Lower lobe of right lung (tissue), 2 donors: ENCODE measurements around the gene ADIPOR2. TPM values are rescaled to one million over a fixed set of nuclear protein-coding genes. Genes with fewer than 3 reads are reported as not detected.
"Not testable (repeated sequence)": the region's sequence is repeated elsewhere in the genome, so short reads cannot be mapped to it uniquely, and the experiment has no call there.

Experiments used
- ATAC-seq, 2 donors: fragments of 200-7000 bp; cut with Tn5 transposase; one replicate each; pipeline ENCODE4 v1.9.1; 2020 to 2022; ENCODE audit warnings: mild to moderate bottlenecking in 2 of 2, moderate library complexity in 2 of 2
- DNase-seq: peaks from one replicate; pipeline ENCODE4 v3.0.0-alpha.2; 2020
- H3K27ac ChIP-seq: fragments of 200-600 bp; one replicate; pipeline ENCODE4 v1.8.0; 2022
- H3K27me3 ChIP-seq: fragments of 200-600 bp; one replicate; pipeline ENCODE4 v1.8.0; 2022; ENCODE audit warnings: low read depth
- H3K36me3 ChIP-seq: fragments of 200-600 bp; one replicate; pipeline ENCODE4 v1.8.0; 2022; ENCODE audit warnings: mild to moderate bottlenecking
- H3K4me1 ChIP-seq: fragments of 200-600 bp; one replicate; pipeline ENCODE4 v1.8.0; 2022
- H3K4me3 ChIP-seq: fragments of 200-600 bp; one replicate; pipeline ENCODE4 v1.8.0; 2022; ENCODE audit warnings: mild to moderate bottlenecking
- H3K9me3 ChIP-seq: fragments of 200-600 bp; one replicate; pipeline ENCODE4 v1.8.0; 2022
- CTCF ChIP-seq: fragments of 200-600 bp; IDR thresholded peaks from one replicate; pipeline ENCODE4 v1.8.0; 2022; ENCODE audit warnings: antibody characterized with exemption, mild to moderate bottlenecking
- intact Hi-C: fragments of 100-400 bp; cut with DNase I; formaldehyde crosslinking; loops from one replicate; pipeline ENCODE4 v1.11.0; 2022
- total RNA-seq: library from RNA; stranded (reverse); fragmentation: NEBNext Ultra II Directional; extraction: Animal tissue kit (Norgen Biotek cat#: 25700); gene quantifications from one replicate; pipeline ENCODE4 v1.2.1, GENCODE V29; 2021
- donor health status: DM: no; HTN: yes; CAD: no; lungs with severe emphysema.

ADIPOR2 gene
- total RNA-seq, 1 donor from 2014 or later = 83.8 TPM

DNA sequence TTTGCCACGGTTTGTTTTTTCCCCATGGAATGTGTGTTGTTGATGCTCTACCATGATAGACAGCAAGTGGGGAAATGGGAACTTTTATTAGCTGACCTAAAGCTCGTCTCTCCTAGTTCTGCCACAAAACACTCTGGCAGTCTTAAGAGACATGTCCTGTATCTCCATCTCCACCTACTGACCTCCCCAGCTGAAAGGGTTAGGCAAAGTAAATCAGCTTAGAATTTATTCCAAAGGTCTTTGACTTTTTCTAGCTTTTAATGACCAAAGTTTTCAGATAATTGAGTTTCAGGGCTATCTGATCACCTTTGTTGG, 9.4 kb upstream of the ADIPOR2 start:
- DNase-seq (no peak), ATAC-seq (no peak)
- Histone ChIP-seq H3K9me3 (no peaks in the 10 kb centered on the region), H3K36me3 (no peaks in the 10 kb centered on the region), H3K4me1 (peaks cover 11% of the 10 kb centered on the region), H3K27ac (peak overlapping the region; percentile 47), H3K4me3 (no peak overlapping the region), H3K27me3 (no peaks in the 10 kb centered on the region)
- no peak for TF ChIP-seq CTCF
- intact Hi-C loops = no loop called here

DNA sequence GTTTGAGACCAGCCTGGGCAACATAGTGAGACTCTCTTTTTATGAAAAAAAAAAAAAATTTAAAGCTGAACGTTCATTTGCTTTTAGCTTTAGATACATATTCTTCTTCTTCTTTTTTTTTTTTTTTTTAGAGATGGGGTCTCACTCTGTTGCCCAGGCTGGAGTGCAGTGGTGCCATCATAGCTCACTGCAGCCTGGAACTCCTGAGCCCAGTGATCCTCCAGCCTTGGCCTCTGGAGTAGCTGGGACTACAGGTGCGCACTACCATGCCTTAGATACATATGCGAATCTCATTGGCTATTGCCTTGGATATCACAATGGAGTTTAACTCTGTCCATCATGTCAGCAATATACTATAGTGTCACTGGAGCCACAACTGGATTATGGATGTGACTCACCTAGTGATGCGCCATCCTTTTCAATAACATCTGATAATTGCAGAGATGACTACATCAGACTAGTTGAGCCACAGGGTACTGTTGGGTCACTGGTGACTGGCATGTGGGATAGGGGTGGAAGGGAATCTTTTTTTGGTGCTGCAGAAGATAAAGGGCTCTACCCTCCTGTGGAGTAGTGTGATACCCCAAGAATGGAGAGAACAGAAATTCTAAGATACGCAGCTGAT, 2.7 kb upstream of the ADIPOR2 start:
- DNase-seq (no peak), ATAC-seq (no peak)
- intact Hi-C loops = no loop called here
- Histone ChIP-seq H3K27ac (no peak overlapping the region), H3K4me3 (no peak overlapping the region), H3K27me3 (no peaks in the 10 kb centered on the region), H3K9me3 (no peaks in the 10 kb centered on the region), H3K4me1 (peaks cover 21% of the 10 kb centered on the region), H3K36me3 (no peaks in the 10 kb centered on the region)
- no peak for TF ChIP-seq CTCF

DNA sequence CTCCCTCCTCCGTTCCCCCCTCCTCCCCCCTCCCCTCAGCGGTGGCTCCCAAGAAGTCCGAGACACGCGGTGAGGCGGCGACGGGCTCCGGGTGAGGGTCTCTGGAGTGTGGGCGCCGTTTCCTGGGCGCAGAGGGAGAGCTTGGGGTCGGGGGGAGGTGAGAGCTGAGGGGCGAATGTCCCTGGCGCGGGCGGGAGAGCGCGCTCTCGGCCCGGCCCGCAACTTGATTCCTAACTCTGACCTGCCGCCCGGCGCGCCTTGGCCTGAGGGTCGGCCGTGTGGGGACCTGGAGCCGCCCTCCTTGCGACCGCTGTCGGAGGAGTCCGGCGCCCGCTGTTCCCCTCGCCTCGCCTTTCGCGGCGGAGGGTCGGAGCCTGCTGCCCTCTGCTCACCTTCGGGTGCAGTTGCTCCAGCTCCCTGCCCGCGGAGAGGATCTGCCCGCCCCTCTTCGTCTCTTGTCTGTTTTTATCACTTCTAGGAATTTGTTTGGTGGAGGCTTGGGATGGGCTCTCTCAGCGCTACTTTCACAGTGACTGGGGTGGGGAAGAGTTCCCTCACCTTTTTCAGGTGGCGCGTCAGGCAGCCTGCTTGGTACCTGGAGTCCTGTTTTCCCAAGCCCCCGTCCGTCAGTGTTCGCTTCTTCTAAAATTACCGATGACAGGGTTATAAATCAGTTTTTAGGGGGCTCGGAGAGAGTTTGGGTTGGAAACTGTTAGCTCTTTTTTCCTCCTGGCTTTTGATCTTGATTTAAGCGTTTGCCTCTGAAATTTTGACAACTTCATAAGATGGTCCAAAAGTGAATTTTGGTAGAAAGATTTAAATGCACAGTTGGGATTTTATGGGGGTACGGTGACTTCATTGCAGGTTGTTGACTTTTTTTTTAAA, 495 bp downstream of the ADIPOR2 start:
- H3K27me3 ChIP-seq = no peaks in the 10 kb centered on the region
- no peaks in the 10 kb centered on the region for H3K36me3 ChIP-seq
- intact Hi-C loops = no loop called here
- no peak for TF ChIP-seq CTCF
- peaks cover 25% of the 10 kb centered on the region for H3K4me1 ChIP-seq
- ATAC-seq (peak; percentile 74 to 75), DNase-seq (peak; percentile 73)
- H3K9me3 ChIP-seq = no peaks in the 10 kb centered on the region
- peak overlapping the region; percentile 94 for H3K27ac ChIP-seq
- peak overlapping the region; percentile 89 for H3K4me3 ChIP-seq

GRCh38 chr12:1692226-1692625, 1.4 kb downstream of the ADIPOR2 start:
- peaks cover 31% of the 10 kb centered on the region for H3K4me1 ChIP-seq
- intact Hi-C loops = no loop called here
- H3K9me3 ChIP-seq = no peaks in the 10 kb centered on the region
- TF ChIP-seq CTCF = no peak
- H3K4me3 ChIP-seq = peak overlapping the region; percentile 89
- peak overlapping the region; percentile 94 for H3K27ac ChIP-seq
- DNase-seq (no peak), ATAC-seq (no peak)
- no peaks in the 10 kb centered on the region for H3K27me3 ChIP-seq
- no peaks in the 10 kb centered on the region for H3K36me3 ChIP-seq

GRCh38 chr12:1692895-1693610, 2.2 kb downstream of the ADIPOR2 start:
- no peak for DNase-seq
- no peak for TF ChIP-seq CTCF
- intact Hi-C loops = no loop called here
- H3K36me3 ChIP-seq = no peaks in the 10 kb centered on the region
- no peak overlapping the region for H3K27ac ChIP-seq
- ATAC-seq = no peak
- H3K4me1 ChIP-seq = peaks cover 39% of the 10 kb centered on the region
- no peaks in the 10 kb centered on the region for H3K27me3 ChIP-seq
- no peaks in the 10 kb centered on the region for H3K9me3 ChIP-seq
- peak overlapping the region; percentile 89 for H3K4me3 ChIP-seq

DNA sequence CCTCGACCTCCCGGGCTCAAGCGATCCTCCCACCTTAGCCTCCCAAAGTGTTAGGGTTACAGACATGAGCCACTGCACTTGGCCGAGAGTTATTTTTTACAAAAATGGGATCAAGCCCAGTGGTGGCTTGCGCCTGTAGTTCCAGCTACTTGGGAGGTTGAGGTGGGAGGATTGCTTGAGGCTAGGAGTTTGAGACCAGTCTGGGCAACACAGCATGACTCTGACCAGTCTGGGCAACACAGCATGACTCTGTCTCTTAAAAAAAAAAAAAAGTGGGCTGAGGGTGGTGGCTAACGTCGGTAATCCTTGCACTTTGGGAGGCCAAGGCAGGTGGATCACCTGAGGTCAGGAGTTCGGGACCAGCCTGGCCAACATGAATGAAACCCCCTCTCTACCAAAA, 4.2 kb downstream of the ADIPOR2 start:
- DNase-seq, intact Hi-C loops, H3K4me3 ChIP-seq, H3K36me3 ChIP-seq, H3K27ac ChIP-seq, H3K27me3 ChIP-seq, H3K9me3 ChIP-seq, ATAC-seq: not testable (repeated sequence)
- peaks cover 54% of the 10 kb centered on the region for H3K4me1 ChIP-seq
